ENCODE measurements around the gene ARF5.

DNA sequence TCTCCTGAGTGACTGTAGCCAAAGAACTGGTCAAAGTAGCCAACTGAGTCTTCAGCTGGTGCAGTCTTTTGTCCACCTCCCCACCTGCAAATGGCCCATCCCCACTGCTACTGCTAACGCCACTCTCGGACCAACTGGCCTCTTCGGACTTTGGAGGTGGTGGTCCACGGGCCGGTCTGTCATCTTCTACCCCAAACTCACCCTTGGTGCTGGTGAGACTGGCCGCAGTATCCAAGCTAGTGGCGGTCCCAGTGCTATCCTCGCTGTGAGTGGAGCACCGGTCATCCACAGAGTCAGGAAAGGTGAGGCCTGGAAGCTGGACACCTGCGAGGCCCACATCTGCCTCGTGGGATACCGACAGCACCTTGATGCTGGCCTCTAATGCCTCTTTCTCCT, 3.6 kb upstream of the ARF5 start:
- TF ChIP-seq POLR2A (IDR thresholded peaks at IDR 0.05; ENCODE audit: low read depth, low read length) (no peak), TAF1 (IDR thresholded peaks at IDR 0.05; ENCODE audit: borderline replicate concordance, low read depth, low read length) (no peak), POLR2AphosphoS5 (IDR thresholded peaks at IDR 0.05; ENCODE audit: low read depth, low read length) (no peak)
